Endothelial cell (in vitro differentiated cells): Measurements from ENCODE around the gene SCAP. TPM values are rescaled to one million over a fixed set of nuclear protein-coding genes. Genes with fewer than 3 reads are reported as not detected.

Source experiments
- DNase-seq: peaks from one replicate; pipeline ENCODE4 v3.0.0; 2021; ENCODE audit warnings: low spot score
- H3K27ac Mint-ChIP-seq: one replicate; pipeline ENCODE4 v1.8.0; 2021; ENCODE audit warnings: mixed read lengths, inconsistent platforms; ENCODE audit not compliant: unreplicated experiment
- H3K27me3 Mint-ChIP-seq: one replicate; pipeline ENCODE4 v1.8.0; 2021; ENCODE audit warnings: mild to moderate bottlenecking, moderate library complexity, mixed read lengths, inconsistent platforms; ENCODE audit not compliant: unreplicated experiment
- H3K36me3 Mint-ChIP-seq: one replicate; pipeline ENCODE4 v1.8.0; 2021; ENCODE audit warnings: mild to moderate bottlenecking, low read depth, mixed read lengths, inconsistent platforms; ENCODE audit not compliant: unreplicated experiment
- H3K4me1 Mint-ChIP-seq: one replicate; pipeline ENCODE4 v1.8.0; 2021; ENCODE audit warnings: mild to moderate bottlenecking, mixed read lengths, inconsistent platforms; ENCODE audit not compliant: unreplicated experiment
- H3K4me3 Mint-ChIP-seq: one replicate; pipeline ENCODE4 v1.8.0; 2021; ENCODE audit warnings: mild to moderate bottlenecking, mixed read lengths, inconsistent platforms; ENCODE audit not compliant: unreplicated experiment
- H3K9me3 Mint-ChIP-seq: one replicate; pipeline ENCODE4 v1.8.0; 2021; ENCODE audit warnings: mixed read lengths, inconsistent platforms; ENCODE audit not compliant: unreplicated experiment
- total RNA-seq: library from RNA; stranded (reverse); fragmentation: NEBNext Ultra II Directional; extraction: Animal tissue kit (Norgen Biotek cat#: 25700); gene quantifications from one replicate; pipeline ENCODE4 v1.2.1, GENCODE V29; 2021; ENCODE audit not compliant: unreplicated experiment
- TF ChIP-seq, protein P1 (sequence below): fragments of 200-600 bp; sonication (generic); IDR thresholded peaks from one replicate; pipeline ENCODE4 v1.5.0; 2021; ENCODE audit warnings: antibody characterized with exemption; ENCODE audit not compliant: unreplicated experiment

Gene SCAP
- total RNA-seq, 1 donor from 2014 or later, result 88.6 TPM

DNA sequence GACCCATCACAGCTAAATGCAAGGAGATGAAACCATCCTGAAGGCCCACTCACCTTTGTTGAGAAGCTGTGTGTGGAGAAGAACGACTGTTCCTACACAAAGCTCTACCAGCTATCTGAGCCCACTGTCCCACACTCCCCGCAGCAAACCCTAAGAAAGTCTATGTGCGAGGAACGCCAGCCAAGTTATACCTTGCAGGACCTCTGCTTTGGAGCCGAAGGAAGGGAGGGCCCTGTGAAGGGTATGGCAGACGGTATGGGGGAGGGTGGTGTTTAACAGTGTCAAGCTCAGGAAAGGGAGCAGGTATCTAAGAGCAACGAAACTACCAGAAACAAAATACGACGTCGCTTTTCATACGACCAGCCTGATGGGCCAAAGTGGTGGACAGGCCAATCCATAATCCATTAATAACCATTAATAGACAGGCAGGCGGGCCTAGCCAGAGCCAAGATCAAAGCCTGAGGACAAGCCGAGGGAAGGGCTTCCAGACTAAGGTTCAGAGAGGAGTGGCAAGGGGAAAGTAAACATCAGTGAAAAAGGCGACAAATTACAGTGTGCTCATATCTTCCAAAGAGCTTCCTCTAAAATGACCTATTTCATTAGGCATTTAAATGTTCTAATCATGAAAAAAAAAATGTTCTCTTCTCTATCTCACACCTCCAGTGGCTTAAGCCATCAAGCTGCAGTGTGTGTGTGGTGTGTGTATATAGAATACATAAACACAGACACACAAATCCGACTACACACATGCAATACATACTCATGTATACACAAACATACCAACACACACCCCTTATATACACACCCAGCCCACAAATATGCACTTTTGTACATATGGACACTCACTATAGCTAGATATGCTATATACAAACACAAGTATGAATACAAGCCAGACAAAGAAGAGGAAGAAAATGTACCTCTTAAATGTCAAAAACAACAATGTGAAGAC, 51.0 kb downstream of the SCAP start:
- H3K9me3 Mint-ChIP-seq, result no peaks in the 10 kb centered on the region
- peaks cover 7% of the 10 kb centered on the region for H3K4me1 Mint-ChIP-seq
- H3K27me3 Mint-ChIP-seq, result peaks cover 7% of the 10 kb centered on the region
- no peak for DNase-seq
- TF ChIP-seq, protein P1, sequence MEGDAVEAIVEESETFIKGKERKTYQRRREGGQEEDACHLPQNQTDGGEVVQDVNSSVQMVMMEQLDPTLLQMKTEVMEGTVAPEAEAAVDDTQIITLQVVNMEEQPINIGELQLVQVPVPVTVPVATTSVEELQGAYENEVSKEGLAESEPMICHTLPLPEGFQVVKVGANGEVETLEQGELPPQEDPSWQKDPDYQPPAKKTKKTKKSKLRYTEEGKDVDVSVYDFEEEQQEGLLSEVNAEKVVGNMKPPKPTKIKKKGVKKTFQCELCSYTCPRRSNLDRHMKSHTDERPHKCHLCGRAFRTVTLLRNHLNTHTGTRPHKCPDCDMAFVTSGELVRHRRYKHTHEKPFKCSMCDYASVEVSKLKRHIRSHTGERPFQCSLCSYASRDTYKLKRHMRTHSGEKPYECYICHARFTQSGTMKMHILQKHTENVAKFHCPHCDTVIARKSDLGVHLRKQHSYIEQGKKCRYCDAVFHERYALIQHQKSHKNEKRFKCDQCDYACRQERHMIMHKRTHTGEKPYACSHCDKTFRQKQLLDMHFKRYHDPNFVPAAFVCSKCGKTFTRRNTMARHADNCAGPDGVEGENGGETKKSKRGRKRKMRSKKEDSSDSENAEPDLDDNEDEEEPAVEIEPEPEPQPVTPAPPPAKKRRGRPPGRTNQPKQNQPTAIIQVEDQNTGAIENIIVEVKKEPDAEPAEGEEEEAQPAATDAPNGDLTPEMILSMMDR, result no peak
- H3K27ac Mint-ChIP-seq, result no peak overlapping the region
- peak overlapping the region; percentile 2 for H3K4me3 Mint-ChIP-seq
- H3K36me3 Mint-ChIP-seq, result peaks cover 26% of the 10 kb centered on the region

DNA sequence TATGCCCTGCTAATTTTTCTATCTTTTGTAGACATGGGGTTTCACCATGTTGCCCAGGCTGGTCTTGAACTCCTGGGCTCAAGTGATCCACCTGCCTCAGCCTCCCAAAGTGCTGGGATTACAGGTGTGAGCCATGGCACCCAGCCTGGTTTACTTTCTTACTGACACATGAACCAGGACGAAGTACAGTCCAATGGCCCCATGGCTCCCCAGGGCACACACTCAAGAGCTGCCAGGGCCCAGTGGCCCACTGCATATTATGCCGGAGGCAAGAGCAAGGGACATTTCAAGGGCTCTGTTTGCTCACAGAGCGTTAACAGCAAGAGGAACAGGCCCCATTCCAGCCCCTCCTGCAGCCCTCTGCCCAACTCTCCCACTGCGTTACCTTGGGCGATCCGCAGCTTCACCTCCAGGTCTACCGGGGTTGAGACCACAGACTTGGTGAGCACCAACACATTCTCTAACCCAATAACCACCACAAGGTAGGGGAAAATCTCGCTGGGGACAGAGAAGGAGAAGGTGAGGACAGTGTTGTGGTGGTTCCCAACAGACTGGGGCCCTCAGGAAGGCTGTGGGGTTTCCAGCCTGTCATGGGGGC, 52.1 kb downstream of the SCAP start:
- no peak overlapping the region for H3K4me3 Mint-ChIP-seq

DNA sequence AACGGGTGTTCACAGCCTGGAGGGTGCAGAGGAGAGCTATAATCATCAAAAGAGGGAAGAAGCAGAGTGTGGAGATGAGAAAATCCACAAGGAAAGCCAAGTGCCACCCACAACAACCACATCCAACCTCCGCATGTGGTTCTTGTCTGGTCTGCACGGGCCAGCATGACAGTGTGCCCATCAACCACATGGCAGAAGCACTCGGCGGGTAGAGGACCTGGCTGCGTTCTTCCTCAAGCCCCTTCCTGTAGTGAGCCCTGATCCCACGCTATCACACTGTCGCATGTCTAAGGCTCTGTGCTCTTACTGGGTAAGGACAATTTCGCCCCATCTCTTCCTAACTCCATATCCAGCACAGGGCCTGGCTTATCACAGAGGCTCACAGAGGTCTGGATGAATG, 53.0 kb downstream of the SCAP start:
- no peak for DNase-seq
- H3K4me1 Mint-ChIP-seq, result peaks cover 7% of the 10 kb centered on the region

More for the DNA sequence above, 52.1 kb downstream of the SCAP start:
- TF ChIP-seq, protein P1, result no peak
- no peak for DNase-seq
- peaks cover 16% of the 10 kb centered on the region for H3K36me3 Mint-ChIP-seq
- peaks cover 11% of the 10 kb centered on the region for H3K27me3 Mint-ChIP-seq
- peaks cover 7% of the 10 kb centered on the region for H3K4me1 Mint-ChIP-seq
- H3K27ac Mint-ChIP-seq, result no peak overlapping the region
- no peaks in the 10 kb centered on the region for H3K9me3 Mint-ChIP-seq

DNA sequence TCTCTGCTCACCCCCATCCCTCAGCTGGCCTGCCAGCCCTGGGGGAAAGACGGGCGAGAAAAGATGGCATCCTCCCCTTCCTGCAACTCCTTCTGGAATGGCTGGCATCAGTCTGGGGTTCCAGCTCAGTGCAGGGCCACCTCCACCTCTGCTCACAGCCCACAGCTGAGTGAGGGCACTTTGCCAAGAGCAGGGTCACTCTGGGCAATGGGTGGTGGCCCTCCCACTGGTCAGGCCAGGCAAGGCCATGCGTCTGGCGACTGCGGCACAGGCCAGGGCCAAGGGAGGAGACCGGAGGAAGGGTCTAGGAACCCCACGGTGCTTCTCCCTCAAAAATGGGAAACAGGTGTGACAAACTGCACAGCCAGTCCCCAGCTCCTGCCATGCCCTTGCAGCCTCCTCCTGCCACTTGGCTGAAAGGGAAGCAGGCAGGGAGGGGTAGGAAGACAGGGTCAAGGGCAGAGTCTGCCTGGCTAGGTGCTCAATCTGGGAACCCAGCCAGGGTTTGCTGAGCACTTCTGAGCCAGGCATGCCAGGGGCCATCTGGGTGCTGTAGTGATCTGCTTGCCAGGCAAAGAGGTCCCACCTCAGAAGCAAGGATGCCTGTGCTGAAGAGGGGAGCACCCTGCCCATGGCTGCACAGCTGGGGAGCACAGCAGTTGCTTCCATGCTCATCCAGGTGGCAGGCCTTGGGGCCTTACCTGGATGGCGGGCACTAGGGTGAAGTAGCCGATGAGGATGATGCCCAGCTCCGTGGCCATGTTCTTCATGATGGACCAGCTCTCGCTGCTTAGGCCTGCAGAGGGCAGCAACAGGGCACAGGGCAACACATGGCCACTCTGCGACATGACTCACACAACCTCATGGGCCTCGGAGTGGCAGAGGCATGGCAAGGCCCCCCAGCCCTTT, 53.7 kb downstream of the SCAP start:
- Mint-ChIP-seq H3K4me1 (peaks cover 7% of the 10 kb centered on the region), H3K27ac (peak overlapping the region; percentile 99), H3K9me3 (no peaks in the 10 kb centered on the region), H3K4me3 (no peak overlapping the region), H3K36me3 (peaks cover 12% of the 10 kb centered on the region), H3K27me3 (peaks cover 11% of the 10 kb centered on the region)
- TF ChIP-seq, protein P1, result no peak
- DNase-seq, result no peak

More for the DNA sequence above, 53.0 kb downstream of the SCAP start:
- TF ChIP-seq, protein P1, result no peak
- H3K27me3 Mint-ChIP-seq, result peaks cover 11% of the 10 kb centered on the region
- H3K4me3 Mint-ChIP-seq, result no peak overlapping the region
- peak overlapping the region; percentile 74 for H3K27ac Mint-ChIP-seq
- H3K36me3 Mint-ChIP-seq, result peaks cover 11% of the 10 kb centered on the region
- no peaks in the 10 kb centered on the region for H3K9me3 Mint-ChIP-seq
